TTC549 (cell line): ENCODE measurements around the gene KIF13A.
"Not testable (repeated sequence)": the region's sequence is repeated elsewhere in the genome, so short reads cannot be mapped to it uniquely, and the experiment has no call there.

Source experiments
- FAIRE-seq: peaks from 2 replicates; lab custom pipeline; 2012; peaks lifted over from hg19 to GRCh38; lab: Jason Lieb, UNC

KIF13A gene

DNA sequence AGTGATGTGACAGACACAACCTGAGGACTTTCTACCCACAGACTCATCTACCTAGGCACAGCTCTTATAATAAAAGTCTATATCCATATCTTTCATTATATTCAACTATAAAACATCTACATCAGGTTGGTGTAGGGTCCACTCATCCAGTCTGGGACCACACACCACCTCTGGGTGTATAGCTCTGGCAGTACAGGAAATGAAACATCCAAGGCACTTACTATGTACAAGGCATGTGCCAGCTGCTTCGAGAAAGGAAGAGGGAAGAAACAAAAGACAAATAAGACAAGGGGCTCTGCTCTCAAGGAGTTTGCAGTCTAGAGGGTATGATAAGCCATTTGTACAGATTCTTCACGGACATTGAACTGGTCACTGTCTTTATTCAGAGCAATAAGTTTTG lies 18.6 kb downstream of the KIF13A start:
- FAIRE-seq = no peak

GRCh38 chr6:17967668-17968518 lies 19.5 kb downstream of the KIF13A start:
- FAIRE-seq = no peak

DNA sequence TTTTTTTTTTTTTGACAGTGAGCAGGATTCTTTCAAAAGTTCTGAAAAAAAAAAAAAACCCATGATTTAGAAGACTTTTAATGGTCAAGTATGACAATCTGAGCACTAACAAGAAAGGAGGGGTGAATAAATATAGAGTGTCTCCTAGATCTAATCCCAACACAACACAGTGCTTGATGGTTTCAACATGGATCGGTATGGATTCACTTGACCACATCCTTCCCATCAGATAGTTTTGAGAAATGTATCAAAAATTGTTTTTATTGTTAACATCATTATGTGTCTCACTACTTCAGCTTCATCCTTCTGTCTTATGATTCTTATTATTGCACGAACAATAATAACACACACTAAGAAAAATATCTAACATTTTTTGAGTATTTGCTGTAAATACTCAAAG lies 21.0 kb downstream of the KIF13A start:
- no peak for FAIRE-seq

- no peak for FAIRE-seq
Observed at GRCh38 chr6:17965397-17965796, 22.0 kb downstream of the KIF13A start.

GRCh38 chr6:17964633-17965032 lies 22.8 kb downstream of the KIF13A start:
- FAIRE-seq = no peak

- FAIRE-seq = no peak
Observed at GRCh38 chr6:17962436-17963031, 24.9 kb downstream of the KIF13A start.

DNA sequence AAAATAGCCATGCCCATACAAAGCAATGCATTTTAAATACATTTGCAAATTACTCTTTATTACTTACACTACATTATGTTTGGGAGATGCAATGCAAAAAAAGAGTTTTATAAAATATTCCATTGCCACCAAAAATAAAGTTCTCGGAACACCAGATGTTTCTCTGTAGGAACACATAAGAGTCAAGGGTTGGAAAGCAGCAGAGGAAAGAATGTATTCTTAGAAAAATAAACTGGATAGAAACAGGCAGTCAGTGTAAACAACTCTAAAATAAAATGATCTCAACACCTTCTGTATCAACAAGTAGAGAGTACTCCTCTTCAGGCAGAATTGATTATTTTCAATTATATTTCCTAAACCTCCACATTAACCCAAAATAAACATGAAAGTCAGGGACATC lies 28.1 kb downstream of the KIF13A start:
- FAIRE-seq = no peak

- no peak for FAIRE-seq
Observed at GRCh38 chr6:17957904-17958620, 29.4 kb downstream of the KIF13A start.

GRCh38 chr6:17957498-17957897 lies 29.9 kb downstream of the KIF13A start:
- FAIRE-seq = no peak

GRCh38 chr6:17957086-17957485 lies 30.3 kb downstream of the KIF13A start:
- no peak for FAIRE-seq

- FAIRE-seq = no peak
Observed at GRCh38 chr6:17950095-17950494, 37.3 kb downstream of the KIF13A start.

GRCh38 chr6:17949168-17949567 lies 38.3 kb downstream of the KIF13A start:
- FAIRE-seq = no peak

DNA sequence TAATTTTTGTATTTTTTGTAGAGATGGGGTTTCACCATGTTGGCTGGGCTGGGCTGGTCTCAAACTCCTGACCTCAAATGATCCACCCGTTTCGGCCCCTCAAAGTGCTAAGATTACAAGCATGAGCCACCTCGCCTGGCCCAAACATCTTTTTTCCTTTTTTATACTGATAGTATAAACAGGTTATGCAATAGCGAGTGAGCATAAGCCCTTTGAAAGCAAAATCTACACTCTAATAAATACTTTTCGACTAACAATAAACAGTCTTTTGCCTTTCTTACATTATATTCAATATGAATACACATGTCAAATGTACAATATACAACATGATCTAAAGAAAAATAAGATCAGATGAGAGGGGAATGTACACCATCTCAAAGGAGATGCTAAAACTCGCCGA lies 38.7 kb downstream of the KIF13A start:
- no peak for FAIRE-seq

- not testable (repeated sequence) for FAIRE-seq
Observed at GRCh38 chr6:17947574-17947973, 39.9 kb downstream of the KIF13A start.

DNA sequence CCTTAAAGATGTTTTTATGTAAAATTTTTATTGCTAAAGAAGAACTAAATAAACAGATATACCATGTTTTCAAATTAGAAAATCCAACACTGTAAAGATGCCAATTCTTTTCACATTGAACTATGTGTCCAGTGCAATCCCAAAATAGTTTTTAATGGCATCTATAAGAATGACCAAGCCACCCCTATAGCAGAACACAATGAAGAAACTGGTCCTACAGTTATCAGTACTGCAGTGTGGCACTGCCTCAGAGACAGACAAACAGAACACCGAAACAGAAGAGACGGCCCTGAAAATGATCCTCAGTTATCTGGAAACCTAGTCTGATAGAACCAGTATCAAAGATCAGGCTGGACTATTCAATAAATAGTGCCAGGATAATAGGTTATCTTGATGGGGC lies 41.9 kb downstream of the KIF13A start:
- no peak for FAIRE-seq

DNA sequence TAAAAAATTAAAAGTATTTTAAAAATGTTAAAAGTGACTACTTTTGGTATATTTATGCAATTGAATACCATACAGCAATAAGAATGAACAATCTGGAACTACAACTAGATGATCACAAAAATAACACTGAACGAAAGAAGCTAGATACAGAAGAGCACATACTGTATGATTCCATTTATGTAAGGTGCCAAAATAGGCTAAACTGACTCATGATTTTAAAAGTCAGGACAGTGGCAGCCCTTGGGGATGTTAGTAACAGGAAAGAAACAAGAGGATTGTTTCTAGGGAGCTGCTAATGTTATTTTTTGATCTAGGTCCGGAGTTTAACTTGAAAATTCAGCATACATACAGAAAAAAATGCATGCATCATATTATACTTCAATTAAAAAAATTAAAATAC lies 42.3 kb downstream of the KIF13A start:
- FAIRE-seq = no peak

- no peak for FAIRE-seq
Observed at GRCh38 chr6:17941318-17941717, 46.1 kb downstream of the KIF13A start.

DNA sequence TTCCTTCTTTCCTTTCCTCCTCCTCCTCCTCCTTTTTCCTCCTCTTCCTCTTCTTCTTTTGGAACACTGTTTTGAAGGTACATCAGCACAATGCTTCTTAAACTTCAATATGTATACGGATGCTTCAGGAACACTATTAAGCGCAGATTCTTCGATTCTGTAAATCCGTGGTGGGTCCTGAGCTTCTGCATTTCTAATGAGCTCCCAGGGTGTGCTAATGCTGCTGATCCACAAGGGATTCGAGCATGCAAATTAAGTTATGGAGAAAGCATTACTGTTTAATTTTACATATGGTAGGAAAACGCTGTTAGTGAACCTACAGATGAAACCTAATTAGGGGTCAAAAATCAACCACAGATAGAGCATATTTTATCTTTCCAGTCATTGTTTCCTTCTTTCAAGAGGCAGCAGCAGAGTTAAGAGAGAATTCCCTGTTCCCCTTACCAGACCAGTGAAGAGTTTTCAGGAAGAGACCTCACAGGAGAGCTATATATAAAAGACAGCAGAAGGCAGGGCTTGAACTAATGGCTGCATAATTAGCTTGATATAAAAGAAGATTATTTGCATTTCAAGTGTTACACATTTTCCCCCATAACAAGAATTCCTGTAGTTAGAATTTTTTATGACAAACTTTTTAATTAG lies 47.2 kb downstream of the KIF13A start:
- FAIRE-seq = no peak

- FAIRE-seq = no peak
Observed at GRCh38 chr6:17938901-17939300, 48.5 kb downstream of the KIF13A start.

DNA sequence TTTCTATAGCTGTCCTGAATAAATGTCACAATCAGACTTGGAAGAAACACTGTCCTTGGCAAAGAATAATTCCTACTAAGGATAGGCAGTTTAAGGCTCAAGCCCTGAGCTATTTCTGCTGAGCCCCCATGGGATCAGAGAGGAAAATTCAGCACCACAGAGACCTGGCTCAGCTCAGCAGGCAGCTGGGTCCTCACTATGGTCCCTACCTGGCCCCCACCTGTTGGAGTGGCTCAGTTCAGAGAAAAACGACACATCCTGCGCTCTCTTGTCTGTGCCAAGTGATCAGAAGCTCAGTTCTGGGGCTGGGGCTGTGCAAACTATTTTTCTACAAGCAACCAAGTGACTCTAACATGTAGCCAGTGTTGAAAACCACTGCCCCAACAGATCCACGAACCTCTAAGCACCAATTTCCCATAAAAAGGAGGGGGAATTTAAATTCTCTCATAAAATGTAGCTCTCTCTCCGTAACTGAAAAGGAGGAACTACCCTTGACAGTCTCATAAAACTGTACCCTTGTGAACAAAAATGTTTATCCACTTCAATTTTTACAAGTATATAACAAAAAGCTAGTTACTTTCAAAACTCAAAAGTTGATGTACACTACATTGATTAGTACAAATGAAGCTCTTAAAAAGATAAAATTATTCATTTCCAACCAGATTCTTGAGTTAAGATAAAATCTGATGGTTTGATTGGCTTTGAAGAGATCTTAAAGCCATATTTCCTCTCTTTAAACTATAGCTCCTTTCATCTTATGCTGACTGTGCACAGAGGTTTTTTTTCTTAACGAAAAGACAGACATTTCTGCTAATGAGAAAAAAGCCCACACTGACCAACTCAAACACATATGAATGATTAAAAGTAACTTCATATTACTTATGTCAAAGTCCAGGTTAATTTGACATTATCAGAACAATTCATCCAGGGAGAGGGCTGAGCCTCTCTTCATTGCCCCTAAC lies 52.0 kb downstream of the KIF13A start:
- FAIRE-seq = no peak

GRCh38 chr6:17933716-17934115 lies 53.7 kb downstream of the KIF13A start:
- no peak for FAIRE-seq
